ENCODE measurements around the gene GEMIN8. TPM values are rescaled to one million over a fixed set of nuclear protein-coding genes. Genes with fewer than 3 reads are reported as not detected.

GEMIN8 gene
- total and polyA plus RNA-seq, 9 donors: 10.7 to 18.7 (median 16.0) TPM

DNA sequence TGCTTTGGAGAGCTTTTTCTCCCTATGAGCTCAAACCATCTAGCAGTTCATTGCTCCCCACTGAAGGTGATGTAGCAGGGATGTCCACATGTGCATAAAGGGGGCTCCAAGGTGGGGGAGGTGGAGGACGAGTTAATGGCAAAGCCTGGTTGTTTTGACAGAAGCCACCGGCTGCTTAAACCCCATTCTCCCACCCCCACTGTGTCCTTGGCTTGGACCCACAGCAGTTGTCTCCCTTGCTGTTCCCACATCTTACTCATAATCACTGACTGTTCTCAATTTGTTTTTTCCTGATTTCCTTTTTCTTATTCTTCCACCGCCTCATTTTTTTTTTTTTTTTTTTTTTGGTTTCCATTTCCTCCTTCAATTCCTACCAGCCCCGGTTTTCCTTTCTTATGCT, 72.7 kb downstream of the GEMIN8 start:
- H3K36me3 ChIP-seq (ENCODE audit: control insufficient read depth, insufficient read depth, low read length): no peaks in the 10 kb centered on the region
- no peak overlapping the region for H3K27ac ChIP-seq (ENCODE audit: low read length)
- no peaks in the 10 kb centered on the region for H3K9me3 ChIP-seq (replicated peaks; ENCODE audit: control insufficient read depth, low read depth, low read length)
- 55% methylated on average over 2 of the region's 4 CpGs for WGBS (ENCODE audit: insufficient coverage)
- H3K4me3 ChIP-seq (ENCODE audit: low read length): no peak overlapping the region
- H3K4me1 ChIP-seq (ENCODE audit: control insufficient read depth, insufficient read depth, low read length): peaks cover 2% of the 10 kb centered on the region
- peaks cover 35% of the 10 kb centered on the region for H3K27me3 ChIP-seq (ENCODE audit: control insufficient read depth, insufficient read depth, low read length)
- DNase-seq: no peak

Other genes starting within 250 kb of the GEMIN8 start
- 16.8 TPM for gene GPM6B, start 212.8 kb downstream of the GEMIN8 start, total RNA-seq
- gene GPM6B, start 212.8 kb downstream of the GEMIN8 start, polyA plus RNA-seq (ENCODE audit: insufficient read depth in 1 of 8, insufficient read length in 8 of 8, low replicate concordance in 1 of 8): 10 to 100 TPM; 15.5 to 40.7 (median 18.8) TPM